CD4-positive, CD25-positive, alpha-beta regulatory T cell (primary cell): Measurements from ENCODE around the gene LUZP1. TPM values are rescaled to one million over a fixed set of nuclear protein-coding genes. Genes with fewer than 3 reads are reported as not detected.

Source experiments
- ATAC-seq, 2 donors: fragments of 150-1000 bp; cut with Tn5 transposase; one replicate each; pipeline ENCODE4 v1.10.0; 2021; ENCODE audit warnings: low read depth in 2 of 2, moderate number of reproducible peaks in 2 of 2, moderate library complexity in 1 of 2
- DNase-seq, 3 donors: peaks; one replicate each; pipeline versions ENCODE4 v3.0.0 to v3.0.0-alpha.2; 2012 to 2022; ENCODE audit warnings: mixed read lengths in 1 of 3
- H3K27ac ChIP-seq: one replicate; pipeline ENCODE4 v1.7.0; 2013; ENCODE audit warnings: mild to moderate bottlenecking, low read length; ENCODE audit not compliant: insufficient read depth, poor library complexity, severe bottlenecking
- H3K27me3 ChIP-seq: one replicate; pipeline ENCODE4 v1.7.0; 2013; ENCODE audit warnings: low read length; ENCODE audit not compliant: control insufficient read depth, insufficient read depth
- H3K36me3 ChIP-seq: one replicate; pipeline ENCODE4 v1.7.0; 2013; ENCODE audit warnings: mild to moderate bottlenecking, low read length, moderate library complexity; ENCODE audit not compliant: control insufficient read depth, insufficient read depth
- H3K4me1 ChIP-seq: 2 replicates; pipeline ENCODE4 v1.7.0; 2013; ENCODE audit warnings: mild to moderate bottlenecking, low read length; ENCODE audit not compliant: insufficient read depth, control insufficient read depth, poor library complexity, severe bottlenecking
- H3K4me3 ChIP-seq: one replicate; pipeline ENCODE4 v1.7.0; 2013; ENCODE audit warnings: low read depth, mild to moderate bottlenecking, low read length, moderate library complexity
- H3K9me3 ChIP-seq, 2 experiments: 1 replicate in 1 of 2; 2 replicates in 1 of 2; pipeline ENCODE4 v1.7.0; 2013; ENCODE audit warnings: low read length in 2 of 2, mild to moderate bottlenecking in 1 of 2, moderate library complexity in 1 of 2; ENCODE audit not compliant: control insufficient read depth in 2 of 2
- H3K27ac Mint-ChIP-seq, 3 donors: one replicate each; pipeline ENCODE4 v1.8.0; 2020 to 2022; ENCODE audit warnings: mild to moderate bottlenecking in 3 of 3, mixed read lengths in 3 of 3, moderate library complexity in 2 of 3
- H3K27me3 Mint-ChIP-seq: one replicate; pipeline ENCODE4 v1.8.0; 2022; ENCODE audit warnings: mild to moderate bottlenecking, mixed read lengths
- H3K36me3 Mint-ChIP-seq: one replicate; pipeline ENCODE4 v1.8.0; 2020; ENCODE audit warnings: mixed read lengths
- H3K4me1 Mint-ChIP-seq, 4 donors: one replicate each; pipeline ENCODE4 v1.8.0; 2020 to 2022; ENCODE audit warnings: mixed read lengths in 4 of 4, mild to moderate bottlenecking in 1 of 4
- H3K4me3 Mint-ChIP-seq, 4 donors: one replicate each; pipeline ENCODE4 v1.8.0; 2020 to 2022; ENCODE audit warnings: mild to moderate bottlenecking in 4 of 4, mixed read lengths in 4 of 4, moderate library complexity in 3 of 4
- H3K9me3 Mint-ChIP-seq, 7 donors: one replicate each; pipeline ENCODE4 v1.8.0; 2020 to 2022; ENCODE audit warnings: mixed read lengths in 7 of 7, mild to moderate bottlenecking in 3 of 7, moderate library complexity in 2 of 7
- polyA plus RNA-seq, 4 donors: library from polyadenylated mRNA; unstranded; fragments of 300-500 nt; fragmentation: Illumina TruSeq; gene quantifications; one replicate each; pipeline ENCODE4 v1.2.3, GENCODE V29; 2021
- total RNA-seq: library from RNA; stranded (reverse); gene quantifications from one replicate; pipeline ENCODE4 v1.2.3, GENCODE V29; 2022

LUZP1 gene
- total and polyA plus RNA-seq, 5 donors from 2014 or later = 14.9 to 26.7 (median 17.1) TPM

- Histone ChIP-seq H3K36me3 (peaks cover 56% of the 10 kb centered on the region), H3K27ac (no peak overlapping the region), H3K4me1 (no peaks in the 10 kb centered on the region), H3K9me3 (no peaks in the 10 kb centered on the region), H3K27me3 (no peaks in the 10 kb centered on the region), H3K4me3 (no peak overlapping the region)
- Mint-ChIP-seq H3K4me1 (peaks cover 0 to 7% (median 3%) of the 10 kb centered on the region in 4 donors), H3K27me3 (no peaks in the 10 kb centered on the region), H3K27ac (no peak overlapping the region), H3K9me3 (no peaks in the 10 kb centered on the region), H3K36me3 (peaks cover 36% of the 10 kb centered on the region), H3K4me3 (no peak overlapping the region)
- no peak for ATAC-seq
- DNase-seq = no peak
These were observed 102.6 kb downstream of the LUZP1 start for GRCh38 chr1:23066075-23066474.

GRCh38 chr1:23065385-23065784 is 103.3 kb downstream of the LUZP1 start:
- H3K27me3 Mint-ChIP-seq = no peaks in the 10 kb centered on the region
- H3K4me1 Mint-ChIP-seq = peaks cover 0 to 7% (median 4%) of the 10 kb centered on the region in 4 donors
- H3K36me3 ChIP-seq = peaks cover 57% of the 10 kb centered on the region

GRCh38 chr1:23062271-23062670 is 106.4 kb downstream of the LUZP1 start:
- Mint-ChIP-seq H3K9me3 (no peaks in the 10 kb centered on the region), H3K4me3 (no peak overlapping the region), H3K27me3 (no peaks in the 10 kb centered on the region), H3K36me3 (peaks cover 41% of the 10 kb centered on the region), H3K4me1 (peaks cover 0 to 5% (median 4%) of the 10 kb centered on the region in 4 donors), H3K27ac (peak overlapping the region in 2 of 3 donors; percentile 13 to 33)
- Histone ChIP-seq H3K4me3 (no peak overlapping the region), H3K9me3 (no peaks in the 10 kb centered on the region), H3K36me3 (peaks cover 61% of the 10 kb centered on the region), H3K27me3 (no peaks in the 10 kb centered on the region), H3K27ac (no peak overlapping the region), H3K4me1 (no peaks in the 10 kb centered on the region)
- DNase-seq = no peak
- no peak for ATAC-seq

More at GRCh38 chr1:23065385-23065784, 103.3 kb downstream of the LUZP1 start:
- H3K36me3 Mint-ChIP-seq = peaks cover 37% of the 10 kb centered on the region
- H3K4me1 ChIP-seq = no peaks in the 10 kb centered on the region
- no peaks in the 10 kb centered on the region for H3K9me3 Mint-ChIP-seq
- ATAC-seq = no peak
- H3K4me3 ChIP-seq = no peak overlapping the region
- no peak overlapping the region for H3K4me3 Mint-ChIP-seq
- H3K9me3 ChIP-seq = no peaks in the 10 kb centered on the region
- no peak overlapping the region for H3K27ac ChIP-seq
- no peaks in the 10 kb centered on the region for H3K27me3 ChIP-seq
- DNase-seq = no peak
- no peak overlapping the region for H3K27ac Mint-ChIP-seq

GRCh38 chr1:23057301-23057700 is 111.4 kb downstream of the LUZP1 start:
- H3K4me1 ChIP-seq = no peaks in the 10 kb centered on the region
- ATAC-seq = no peak
- peaks cover 76% of the 10 kb centered on the region for H3K36me3 ChIP-seq
- H3K27ac ChIP-seq = no peak overlapping the region
- Mint-ChIP-seq H3K27ac (no peak overlapping the region), H3K27me3 (no peaks in the 10 kb centered on the region), H3K9me3 (no peaks in the 10 kb centered on the region), H3K4me3 (no peak overlapping the region), H3K36me3 (peaks cover 40% of the 10 kb centered on the region), H3K4me1 (peaks cover 0 to 5% (median 5%) of the 10 kb centered on the region in 4 donors)
- H3K9me3 ChIP-seq = no peaks in the 10 kb centered on the region
- DNase-seq = no peak
- no peaks in the 10 kb centered on the region for H3K27me3 ChIP-seq
- H3K4me3 ChIP-seq = no peak overlapping the region

- Histone ChIP-seq H3K4me1 (no peaks in the 10 kb centered on the region), H3K36me3 (peaks cover 35% of the 10 kb centered on the region), H3K27me3 (no peaks in the 10 kb centered on the region), H3K4me3 (no peak overlapping the region), H3K27ac (no peak overlapping the region), H3K9me3 (no peaks in the 10 kb centered on the region)
- Mint-ChIP-seq H3K4me3 (no peak overlapping the region), H3K36me3 (peaks cover 20% of the 10 kb centered on the region), H3K27me3 (no peaks in the 10 kb centered on the region), H3K9me3 (no peaks in the 10 kb centered on the region), H3K4me1 (peaks cover 2 to 14% (median 8%) of the 10 kb centered on the region in 4 donors), H3K27ac (no peak overlapping the region)
- DNase-seq (no peak), ATAC-seq (no peak)
These were observed 117.3 kb downstream of the LUZP1 start for GRCh38 chr1:23051290-23051909.

- Histone ChIP-seq H3K36me3 (peaks cover 26% of the 10 kb centered on the region), H3K4me1 (no peaks in the 10 kb centered on the region), H3K4me3 (no peak overlapping the region), H3K27ac (no peak overlapping the region), H3K9me3 (no peaks in the 10 kb centered on the region), H3K27me3 (no peaks in the 10 kb centered on the region)
- DNase-seq (no peak), ATAC-seq (no peak)
- Mint-ChIP-seq H3K4me3 (no peak overlapping the region), H3K27me3 (no peaks in the 10 kb centered on the region), H3K4me1 (peaks cover 14 to 25% (median 18%) of the 10 kb centered on the region in 4 donors), H3K9me3 (no peaks in the 10 kb centered on the region), H3K27ac (no peak overlapping the region), H3K36me3 (peaks cover 31% of the 10 kb centered on the region)
These were observed 118.5 kb downstream of the LUZP1 start for GRCh38 chr1:23050201-23050600.

GRCh38 chr1:23044035-23044434 is 124.6 kb downstream of the LUZP1 start:
- no peak overlapping the region for H3K27ac Mint-ChIP-seq
- peaks cover 4% of the 10 kb centered on the region for H3K36me3 ChIP-seq

GRCh38 chr1:23040509-23040908 is 128.1 kb downstream of the LUZP1 start:
- H3K4me1 Mint-ChIP-seq = peaks cover 24 to 52% (median 37%) of the 10 kb centered on the region in 4 donors
- no peaks in the 10 kb centered on the region for H3K9me3 Mint-ChIP-seq
- no peak overlapping the region for H3K27ac ChIP-seq
- H3K4me3 ChIP-seq = no peak overlapping the region
- no peaks in the 10 kb centered on the region for H3K9me3 ChIP-seq
- no peak overlapping the region for H3K4me3 Mint-ChIP-seq
- no peaks in the 10 kb centered on the region for H3K4me1 ChIP-seq
- H3K27ac Mint-ChIP-seq = peak overlapping the region in 1 of 3 donors; percentile 20
- no peaks in the 10 kb centered on the region for H3K27me3 ChIP-seq
- DNase-seq = no peak
- ATAC-seq = no peak
- no peaks in the 10 kb centered on the region for H3K27me3 Mint-ChIP-seq
- H3K36me3 ChIP-seq = peaks cover 4% of the 10 kb centered on the region
- peaks cover 16% of the 10 kb centered on the region for H3K36me3 Mint-ChIP-seq

More at GRCh38 chr1:23044035-23044434, 124.6 kb downstream of the LUZP1 start:
- Histone ChIP-seq H3K27ac (no peak overlapping the region), H3K27me3 (no peaks in the 10 kb centered on the region), H3K4me3 (no peak overlapping the region), H3K4me1 (no peaks in the 10 kb centered on the region), H3K9me3 (no peaks in the 10 kb centered on the region)
- no peak overlapping the region for H3K4me3 Mint-ChIP-seq
- no peaks in the 10 kb centered on the region for H3K9me3 Mint-ChIP-seq
- peaks cover 23% of the 10 kb centered on the region for H3K36me3 Mint-ChIP-seq
- no peaks in the 10 kb centered on the region for H3K27me3 Mint-ChIP-seq
- ATAC-seq = no peak
- no peak for DNase-seq
- peaks cover 26 to 41% (median 36%) of the 10 kb centered on the region in 4 donors for H3K4me1 Mint-ChIP-seq
